Measurements from ENCODE around the gene LRCH3. TPM values are rescaled to one million over a fixed set of nuclear protein-coding genes. Genes with fewer than 3 reads are reported as not detected.
A peak's percentile ranks its signal among the peaks of the same experiment; 100 is the strongest.

Gene LRCH3
- total RNA-seq, 4 donors from 2014 or later: 47.3 to 74.1 (median 70.6) TPM

- Histone ChIP-seq H3K36me3 (peaks cover 0 to 74% (median 0%) of the 10 kb centered on the region in 3 donors), H3K4me1 (no peaks in the 10 kb centered on the region), H3K9me3 (no peaks in the 10 kb centered on the region), H3K27me3 (no peaks in the 10 kb centered on the region), H3K27ac (no peak overlapping the region), H3K4me3 (no peak overlapping the region)
- 88 to 94% methylated on average over 8 of the region's 8 CpGs for WGBS, 2 donors
- no peak for DNase-seq (ENCODE audit: low spot score in 2 of 2)
- TF ChIP-seq EP300 (IDR thresholded peaks at IDR 0.05) (no peak), POLR2A (IDR thresholded peaks at IDR 0.05) (no peak)
- TF ChIP-seq, protein P1, sequence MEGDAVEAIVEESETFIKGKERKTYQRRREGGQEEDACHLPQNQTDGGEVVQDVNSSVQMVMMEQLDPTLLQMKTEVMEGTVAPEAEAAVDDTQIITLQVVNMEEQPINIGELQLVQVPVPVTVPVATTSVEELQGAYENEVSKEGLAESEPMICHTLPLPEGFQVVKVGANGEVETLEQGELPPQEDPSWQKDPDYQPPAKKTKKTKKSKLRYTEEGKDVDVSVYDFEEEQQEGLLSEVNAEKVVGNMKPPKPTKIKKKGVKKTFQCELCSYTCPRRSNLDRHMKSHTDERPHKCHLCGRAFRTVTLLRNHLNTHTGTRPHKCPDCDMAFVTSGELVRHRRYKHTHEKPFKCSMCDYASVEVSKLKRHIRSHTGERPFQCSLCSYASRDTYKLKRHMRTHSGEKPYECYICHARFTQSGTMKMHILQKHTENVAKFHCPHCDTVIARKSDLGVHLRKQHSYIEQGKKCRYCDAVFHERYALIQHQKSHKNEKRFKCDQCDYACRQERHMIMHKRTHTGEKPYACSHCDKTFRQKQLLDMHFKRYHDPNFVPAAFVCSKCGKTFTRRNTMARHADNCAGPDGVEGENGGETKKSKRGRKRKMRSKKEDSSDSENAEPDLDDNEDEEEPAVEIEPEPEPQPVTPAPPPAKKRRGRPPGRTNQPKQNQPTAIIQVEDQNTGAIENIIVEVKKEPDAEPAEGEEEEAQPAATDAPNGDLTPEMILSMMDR (IDR thresholded peaks at IDR 0.05): no peak
Measured at GRCh38 chr3:197830967-197831313, 39.9 kb downstream of the LRCH3 start.

DNA sequence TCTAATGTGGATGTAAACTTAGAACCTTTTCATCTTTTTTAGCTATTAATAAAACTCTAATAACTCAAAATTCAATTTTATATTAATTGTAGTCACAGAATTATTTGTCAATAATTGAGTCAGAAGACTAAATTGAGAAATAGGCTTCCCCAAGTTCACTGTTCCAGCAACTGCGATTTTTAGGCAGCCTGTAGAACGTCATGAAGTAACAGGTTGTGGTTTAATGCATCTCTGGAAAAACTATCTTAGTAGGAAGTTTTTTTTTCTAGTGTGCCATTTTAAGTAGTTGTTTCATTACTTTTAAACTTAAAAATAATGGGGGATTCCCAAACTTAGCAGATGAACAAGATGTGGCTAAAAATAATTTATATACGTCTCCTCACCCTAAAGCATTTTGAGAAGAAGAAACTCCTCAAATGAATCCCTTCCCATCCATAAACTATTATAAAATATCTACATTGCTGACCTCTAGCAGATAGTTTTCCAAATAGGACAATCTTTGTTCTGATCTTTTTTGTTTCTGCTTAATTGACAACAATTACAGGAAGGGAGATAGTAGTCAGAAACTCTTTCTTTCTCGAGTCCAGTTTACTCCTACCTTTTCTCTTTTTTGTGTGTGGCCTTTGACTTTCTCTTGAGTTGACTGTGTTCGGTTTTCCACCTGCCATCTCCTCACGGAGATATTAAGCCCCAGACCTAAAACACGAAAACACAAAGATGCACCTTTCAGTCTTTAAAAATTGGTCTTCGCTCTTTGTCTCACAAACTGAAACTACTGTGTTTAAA is 43.1 kb downstream of the LRCH3 start:
- no peak for DNase-seq (ENCODE audit: low spot score in 2 of 2)
- WGBS, 2 donors: 88 to 92% methylated on average over 8 of the region's 8 CpGs
- peaks cover 0 to 3% (median 0%) of the 10 kb centered on the region in 4 donors for H3K4me1 ChIP-seq
- no peak overlapping the region for H3K27ac ChIP-seq
- no peak overlapping the region for H3K4me3 ChIP-seq
- H3K9me3 ChIP-seq: no peaks in the 10 kb centered on the region
- H3K36me3 ChIP-seq: peaks cover 0 to 58% (median 0%) of the 10 kb centered on the region in 3 donors
- H3K27me3 ChIP-seq: no peaks in the 10 kb centered on the region
- TF ChIP-seq EP300 (IDR thresholded peaks at IDR 0.05) (no peak), POLR2A (IDR thresholded peaks at IDR 0.05) (no peak)
- TF ChIP-seq, protein P1 (IDR thresholded peaks at IDR 0.05): no peak

DNA sequence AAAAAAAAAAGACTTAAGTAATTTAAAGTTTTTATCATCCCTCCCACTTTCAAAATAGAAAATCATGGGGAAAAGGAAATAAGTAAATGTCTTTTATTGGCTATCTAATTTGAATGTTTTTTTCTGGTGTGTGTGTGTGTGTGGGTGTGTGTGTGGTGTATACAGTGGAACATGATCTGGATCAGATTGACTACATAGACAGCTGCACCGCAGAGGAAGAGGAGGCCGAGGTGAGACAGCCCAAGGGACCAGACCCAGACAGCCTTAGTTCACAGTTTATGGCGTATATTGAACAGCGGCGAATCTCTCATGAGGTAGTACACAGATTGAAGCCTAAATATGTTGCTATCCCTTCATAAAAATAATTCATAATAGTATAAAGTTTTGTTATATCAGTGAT is 44.5 kb downstream of the LRCH3 start:
- Histone ChIP-seq H3K4me3 (no peak overlapping the region), H3K27me3 (no peaks in the 10 kb centered on the region), H3K9me3 (no peaks in the 10 kb centered on the region), H3K27ac (peak overlapping the region in 2 of 4 donors; percentile 10 to 45), H3K4me1 (peaks cover 0 to 3% (median 0%) of the 10 kb centered on the region in 4 donors), H3K36me3 (peaks cover 0 to 60% (median 0%) of the 10 kb centered on the region in 3 donors)
- DNase-seq (ENCODE audit: low spot score in 2 of 2): no peak
- TF ChIP-seq POLR2A (IDR thresholded peaks at IDR 0.05) (no peak), EP300 (IDR thresholded peaks at IDR 0.05) (no peak)
- TF ChIP-seq, protein P1 (IDR thresholded peaks at IDR 0.05): no peak
- WGBS, 2 donors: 47 to 77% methylated on average over 5 of the region's 5 CpGs

DNA sequence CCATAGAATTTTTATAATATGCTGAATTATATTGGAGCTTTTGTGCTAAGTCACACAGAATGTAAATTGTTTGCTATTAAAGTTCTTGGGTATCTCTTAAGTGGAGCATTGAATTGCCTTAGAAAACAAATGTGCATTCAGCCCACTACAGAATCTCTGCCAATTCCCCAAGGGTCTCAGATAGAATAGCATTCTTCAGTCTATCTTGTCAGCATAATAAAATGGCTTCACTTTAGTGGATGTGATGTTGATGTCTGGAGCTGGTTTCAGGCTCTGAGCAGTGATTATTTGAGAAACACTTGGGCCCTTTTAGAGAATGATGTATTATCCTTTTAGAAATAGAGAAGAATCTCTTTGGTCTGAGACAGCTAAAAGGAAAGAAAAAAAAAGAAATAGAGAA is 45.2 kb downstream of the LRCH3 start:
- peaks cover 0 to 3% (median 0%) of the 10 kb centered on the region in 4 donors for H3K4me1 ChIP-seq
- H3K4me3 ChIP-seq: no peak overlapping the region
- peaks cover 0 to 61% (median 0%) of the 10 kb centered on the region in 3 donors for H3K36me3 ChIP-seq
- peak overlapping the region in 2 of 4 donors; percentile 7 to 45 for H3K27ac ChIP-seq
- no peak for TF ChIP-seq EP300 (IDR thresholded peaks at IDR 0.05)
- no peak for TF ChIP-seq POLR2A (IDR thresholded peaks at IDR 0.05)
- TF ChIP-seq, protein P1 (IDR thresholded peaks at IDR 0.05): no peak
- H3K27me3 ChIP-seq: no peaks in the 10 kb centered on the region
- H3K9me3 ChIP-seq: no peaks in the 10 kb centered on the region
- no peak for DNase-seq (ENCODE audit: low spot score in 2 of 2)

GRCh38 chr3:197837282-197837681 is 46.2 kb downstream of the LRCH3 start:
- Histone ChIP-seq H3K4me1 (peaks cover 0 to 3% (median 0%) of the 10 kb centered on the region in 4 donors), H3K36me3 (peaks cover 0 to 61% (median 0%) of the 10 kb centered on the region in 3 donors), H3K27me3 (no peaks in the 10 kb centered on the region), H3K27ac (no peak overlapping the region), H3K4me3 (no peak overlapping the region), H3K9me3 (no peaks in the 10 kb centered on the region)
- TF ChIP-seq, protein P1 (IDR thresholded peaks at IDR 0.05): no peak
- no peak for TF ChIP-seq POLR2A (IDR thresholded peaks at IDR 0.05)
- no peak for TF ChIP-seq EP300 (IDR thresholded peaks at IDR 0.05)
- DNase-seq (ENCODE audit: low spot score in 2 of 2): no peak
- WGBS, 2 donors: 84 to 85% methylated on average over 2 of the region's 2 CpGs

All from tibial nerve (tissue), 4 donors.